ENCODE results near the gene MAK. TPM values are rescaled to one million over a fixed set of nuclear protein-coding genes. Genes with fewer than 3 reads are reported as not detected.
"Not testable (repeated sequence)": the region's sequence is repeated elsewhere in the genome, so short reads cannot be mapped to it uniquely, and the experiment has no call there.

The MAK gene
- total RNA-seq, 2 experiments from 2014 or later, result 0.10 TPM; not detected in 1

- TF ChIP-seq EZH2phosphoT487 (IDR thresholded peaks at IDR 0.05; ENCODE audit: borderline replicate concordance, low read depth, low read length), result no peak
- TF ChIP-seq, protein P1, sequence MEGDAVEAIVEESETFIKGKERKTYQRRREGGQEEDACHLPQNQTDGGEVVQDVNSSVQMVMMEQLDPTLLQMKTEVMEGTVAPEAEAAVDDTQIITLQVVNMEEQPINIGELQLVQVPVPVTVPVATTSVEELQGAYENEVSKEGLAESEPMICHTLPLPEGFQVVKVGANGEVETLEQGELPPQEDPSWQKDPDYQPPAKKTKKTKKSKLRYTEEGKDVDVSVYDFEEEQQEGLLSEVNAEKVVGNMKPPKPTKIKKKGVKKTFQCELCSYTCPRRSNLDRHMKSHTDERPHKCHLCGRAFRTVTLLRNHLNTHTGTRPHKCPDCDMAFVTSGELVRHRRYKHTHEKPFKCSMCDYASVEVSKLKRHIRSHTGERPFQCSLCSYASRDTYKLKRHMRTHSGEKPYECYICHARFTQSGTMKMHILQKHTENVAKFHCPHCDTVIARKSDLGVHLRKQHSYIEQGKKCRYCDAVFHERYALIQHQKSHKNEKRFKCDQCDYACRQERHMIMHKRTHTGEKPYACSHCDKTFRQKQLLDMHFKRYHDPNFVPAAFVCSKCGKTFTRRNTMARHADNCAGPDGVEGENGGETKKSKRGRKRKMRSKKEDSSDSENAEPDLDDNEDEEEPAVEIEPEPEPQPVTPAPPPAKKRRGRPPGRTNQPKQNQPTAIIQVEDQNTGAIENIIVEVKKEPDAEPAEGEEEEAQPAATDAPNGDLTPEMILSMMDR (conservative IDR thresholded peaks at IDR 0.05; ENCODE audit: low read length), result no peak
- no TSS peak for BruUV-seq (replicated peaks)
- no peak for DNase-seq (ENCODE audit: low spot score)
- Histone ChIP-seq H3K4me1 (ENCODE audit: insufficient read depth, low read length, poor library complexity, severe bottlenecking) (no peaks in the 10 kb centered on the region), H3K79me2 (ENCODE audit: insufficient read depth, low read depth, low read length) (no peaks in the 10 kb centered on the region), H4K20me1 (ENCODE audit: insufficient read depth, low read length) (no peaks in the 10 kb centered on the region), H3K4me2 (ENCODE audit: low read length) (no peak overlapping the region), H3K4me3 (ENCODE audit: low read depth, low read length, poor library complexity, severe bottlenecking) (no peak overlapping the region), H3K9me3 (ENCODE audit: low read length) (no peaks in the 10 kb centered on the region), H3K27ac (ENCODE audit: low read depth, low read length, poor library complexity, severe bottlenecking) (no peak overlapping the region), H2AFZ (ENCODE audit: low read length) (no peak overlapping the region), H3K36me3 (ENCODE audit: insufficient read depth, low read length) (no peaks in the 10 kb centered on the region), H3K9me2 (ENCODE audit: insufficient read depth, low read length) (no peaks in the 10 kb centered on the region)
- CTCF ChIA-PET (ENCODE audit: unreplicated experiment), result no interaction called here
- POLR2A ChIA-PET, result interaction anchor here (0.7 to 1.9 kb wide), 5 partner anchors 11 to 352 kb away, joined by 3 to 5 read pairs (median 3); partner anchors contain the start of gene SYCP2L
- intact Hi-C loops (cut with micrococcal nuclease; ENCODE audit: unreplicated experiment), result no loop called here
Observed at GRCh38 chr6:10874207-10874606, 35.9 kb upstream of the MAK start.

DNA sequence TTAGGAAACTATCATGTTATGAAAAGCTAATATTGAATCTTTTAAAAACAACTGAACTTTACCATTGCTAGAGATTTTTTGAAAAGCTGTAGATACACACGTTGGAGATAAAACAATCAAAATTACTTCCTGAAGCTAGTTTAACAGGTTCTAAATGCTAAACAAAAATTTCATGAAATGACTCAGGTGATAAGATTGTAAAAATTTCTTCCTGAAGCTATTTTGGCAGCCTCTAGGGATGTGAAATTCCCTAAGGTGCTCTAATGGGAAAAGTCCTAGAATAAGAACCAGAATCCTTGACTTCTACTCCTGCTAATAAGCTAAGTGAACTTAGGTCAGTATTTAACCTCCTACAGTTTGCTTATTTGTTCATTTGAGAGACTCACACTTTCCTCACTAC, 35.0 kb upstream of the MAK start:
- H3K79me2 ChIP-seq (ENCODE audit: insufficient read depth, low read depth, low read length), result no peaks in the 10 kb centered on the region
- no peak overlapping the region for H3K4me2 ChIP-seq (ENCODE audit: low read length)
- no peak overlapping the region for H3K4me3 ChIP-seq (ENCODE audit: low read depth, low read length, poor library complexity, severe bottlenecking)
- no peaks in the 10 kb centered on the region for H4K20me1 ChIP-seq (ENCODE audit: insufficient read depth, low read length)
- ChIA-PET CTCF (ENCODE audit: unreplicated experiment) (no interaction called here), POLR2A (interaction anchor here (0.6 to 1.6 kb wide), 7 partner anchors 13 to 638 kb away, joined by 3 to 8 read pairs (median 3); partner anchors contain the start of genes MAK and SYCP2L)
- TF ChIP-seq EZH2phosphoT487 (IDR thresholded peaks at IDR 0.05; ENCODE audit: borderline replicate concordance, low read depth, low read length), result no peak
- TF ChIP-seq, protein P1 (conservative IDR thresholded peaks at IDR 0.05; ENCODE audit: low read length), result no peak
- H3K9me2 ChIP-seq (ENCODE audit: insufficient read depth, low read length), result no peaks in the 10 kb centered on the region
- intact Hi-C loops (cut with micrococcal nuclease; ENCODE audit: unreplicated experiment), result no loop called here
- no peak overlapping the region for H3K27ac ChIP-seq (ENCODE audit: low read depth, low read length, poor library complexity, severe bottlenecking)
- no peaks in the 10 kb centered on the region for H3K4me1 ChIP-seq (ENCODE audit: insufficient read depth, low read length, poor library complexity, severe bottlenecking)
- no peaks in the 10 kb centered on the region for H3K36me3 ChIP-seq (ENCODE audit: insufficient read depth, low read length)
- DNase-seq (ENCODE audit: low spot score), result no peak
- no TSS peak for BruUV-seq (replicated peaks)
- no peak overlapping the region for H2AFZ ChIP-seq (ENCODE audit: low read length)
- H3K9me3 ChIP-seq (ENCODE audit: low read length), result no peaks in the 10 kb centered on the region

- Histone ChIP-seq H3K9me2 (ENCODE audit: insufficient read depth, low read length) (no peaks in the 10 kb centered on the region), H3K9me3 (ENCODE audit: low read length) (no peaks in the 10 kb centered on the region), H3K79me2 (ENCODE audit: insufficient read depth, low read depth, low read length) (no peaks in the 10 kb centered on the region), H4K20me1 (ENCODE audit: insufficient read depth, low read length) (no peaks in the 10 kb centered on the region), H3K4me2 (ENCODE audit: low read length) (no peak overlapping the region), H3K4me1 (ENCODE audit: insufficient read depth, low read length, poor library complexity, severe bottlenecking) (no peaks in the 10 kb centered on the region), H3K36me3 (ENCODE audit: insufficient read depth, low read length) (no peaks in the 10 kb centered on the region), H3K4me3 (ENCODE audit: low read depth, low read length, poor library complexity, severe bottlenecking) (no peak overlapping the region), H3K27ac (ENCODE audit: low read depth, low read length, poor library complexity, severe bottlenecking) (no peak overlapping the region), H2AFZ (ENCODE audit: low read length) (no peak overlapping the region)
- ChIA-PET POLR2A (no interaction called here), CTCF (ENCODE audit: unreplicated experiment) (no interaction called here)
- TF ChIP-seq, protein P1 (conservative IDR thresholded peaks at IDR 0.05; ENCODE audit: low read length), result no peak
- TF ChIP-seq EZH2phosphoT487 (IDR thresholded peaks at IDR 0.05; ENCODE audit: borderline replicate concordance, low read depth, low read length), result no peak
- no TSS peak for BruUV-seq (replicated peaks)
- intact Hi-C loops (cut with micrococcal nuclease; ENCODE audit: unreplicated experiment), result no loop called here
- no peak for DNase-seq (ENCODE audit: low spot score)
Observed at GRCh38 chr6:10867952-10868351, 29.6 kb upstream of the MAK start.

DNA sequence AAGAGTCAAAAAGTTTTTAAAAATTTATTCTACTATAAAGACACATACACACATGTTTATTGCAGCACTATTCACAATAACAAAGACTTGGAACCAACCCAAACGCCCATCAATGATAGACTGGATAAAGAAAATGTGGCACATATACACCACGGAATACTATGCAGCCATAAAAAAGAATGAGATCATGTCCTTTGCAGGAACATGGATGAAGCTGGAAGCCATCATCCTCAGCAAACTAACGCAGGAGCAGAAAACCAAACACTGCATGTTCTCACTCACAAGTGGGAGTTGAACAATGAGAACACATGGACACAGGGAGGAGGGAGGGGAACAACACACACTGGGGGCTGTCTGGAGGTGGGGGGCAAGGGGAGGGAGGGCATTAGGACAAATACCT, 28.4 kb upstream of the MAK start:
- H3K9me2 ChIP-seq (ENCODE audit: insufficient read depth, low read length); H3K36me3 ChIP-seq (ENCODE audit: insufficient read depth, low read length); DNase-seq (ENCODE audit: low spot score); H4K20me1 ChIP-seq (ENCODE audit: insufficient read depth, low read length); H3K4me3 ChIP-seq (ENCODE audit: low read depth, low read length, poor library complexity, severe bottlenecking); H3K4me2 ChIP-seq (ENCODE audit: low read length); H3K9me3 ChIP-seq (ENCODE audit: low read length); H3K79me2 ChIP-seq (ENCODE audit: insufficient read depth, low read depth, low read length); BruUV-seq (replicated peaks); POLR2A ChIA-PET; intact Hi-C loops (cut with micrococcal nuclease; ENCODE audit: unreplicated experiment); CTCF ChIA-PET (ENCODE audit: unreplicated experiment); H3K27ac ChIP-seq (ENCODE audit: low read depth, low read length, poor library complexity, severe bottlenecking); H2AFZ ChIP-seq (ENCODE audit: low read length); H3K4me1 ChIP-seq (ENCODE audit: insufficient read depth, low read length, poor library complexity, severe bottlenecking): not testable (repeated sequence)

All from OCI-LY7 (cell line).